HG02642 (cell line): ENCODE measurements around the gene MTX2.

Experiments used
- ATAC-seq: cut with Tn5 transposase; IDR thresholded peaks from one replicate; pipeline ENCODE4 v1.9.1; 2021; ENCODE audit warnings: mild to moderate bottlenecking; ENCODE audit not compliant: unreplicated experiment, poor library complexity

The MTX2 gene

DNA sequence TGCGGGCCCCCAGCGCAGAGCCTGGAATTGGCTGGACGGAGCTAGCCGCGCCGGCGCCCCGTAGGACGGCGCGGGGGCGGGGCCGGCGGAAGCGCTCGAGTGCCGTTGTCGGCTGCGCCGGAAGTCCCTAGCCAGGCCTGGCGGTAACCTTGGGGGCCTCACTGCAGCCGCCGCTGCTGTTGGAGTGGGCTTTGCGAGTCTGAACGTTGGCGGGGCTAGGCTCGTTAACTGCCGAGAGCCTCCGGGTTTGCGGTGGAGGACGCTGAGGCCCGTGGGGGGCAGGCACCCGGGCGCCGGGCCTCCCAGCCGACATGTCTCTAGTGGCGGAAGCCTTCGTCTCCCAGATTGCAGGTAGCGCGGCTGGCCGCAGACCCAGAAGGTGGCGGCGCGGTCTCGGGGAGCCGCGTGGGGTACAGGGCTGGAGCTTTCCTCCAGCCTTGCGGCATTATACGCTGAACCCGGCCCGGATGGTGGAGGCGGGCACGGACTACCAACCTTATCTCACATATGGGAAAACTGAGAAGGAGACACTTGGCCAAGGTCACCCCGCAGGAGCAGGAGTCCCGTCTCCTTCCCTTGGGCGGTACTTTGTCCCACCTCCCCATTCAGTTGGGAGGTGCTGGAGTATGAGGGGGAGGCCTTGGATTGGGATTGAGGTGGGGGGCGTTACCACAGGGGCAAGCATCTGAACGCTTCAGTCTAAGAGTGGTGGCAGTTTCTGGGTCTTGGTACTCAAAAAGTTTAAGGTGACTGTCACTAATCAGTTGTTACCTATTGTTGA is at the start of gene MTX2:
Gene MTX2 (plus strand): TSS at position 124 of the 781 bp plus-strand sequence. CDS start 188 bp downstream, at position 312.
- peak; percentile 98 for ATAC-seq

DNA sequence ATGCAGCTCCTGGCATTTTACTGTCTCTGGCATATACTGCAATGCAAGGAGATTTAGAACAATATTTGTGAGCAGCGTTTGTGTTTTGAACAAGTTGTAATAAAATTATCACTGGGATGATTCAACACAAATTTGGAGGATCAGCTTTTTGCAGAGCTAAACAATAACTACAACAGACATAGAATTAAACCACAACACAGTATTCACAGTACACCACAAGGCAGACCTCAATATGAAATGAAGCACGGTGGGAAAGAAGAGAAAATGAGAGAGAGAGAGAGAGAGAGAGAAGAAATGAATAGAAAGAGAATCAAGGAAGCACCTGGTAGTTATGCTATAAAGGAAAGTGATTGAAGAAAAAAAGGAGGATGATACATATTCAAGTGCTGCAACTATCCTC is 41.4 kb upstream of the MTX2 start:
- ATAC-seq = no peak

DNA sequence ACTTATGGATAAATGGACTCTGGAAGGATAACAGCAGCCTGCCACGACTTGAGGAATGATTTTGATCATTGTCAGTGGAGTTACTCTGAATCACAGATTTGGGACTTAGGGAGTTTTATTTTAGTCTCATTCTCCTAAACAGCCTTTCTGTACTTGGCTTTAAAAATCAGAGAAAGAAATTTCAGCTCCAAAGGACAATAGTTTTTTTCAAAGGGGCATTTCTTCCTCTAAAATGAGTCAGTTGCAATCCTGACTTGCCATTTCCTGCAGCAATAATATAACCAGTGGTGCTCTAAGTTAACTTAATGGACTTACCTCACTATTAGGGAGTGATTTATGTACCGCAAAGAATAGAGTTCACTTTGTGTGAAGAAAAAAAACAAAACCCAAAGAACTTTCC is 35.1 kb upstream of the MTX2 start:
- ATAC-seq = no peak

DNA sequence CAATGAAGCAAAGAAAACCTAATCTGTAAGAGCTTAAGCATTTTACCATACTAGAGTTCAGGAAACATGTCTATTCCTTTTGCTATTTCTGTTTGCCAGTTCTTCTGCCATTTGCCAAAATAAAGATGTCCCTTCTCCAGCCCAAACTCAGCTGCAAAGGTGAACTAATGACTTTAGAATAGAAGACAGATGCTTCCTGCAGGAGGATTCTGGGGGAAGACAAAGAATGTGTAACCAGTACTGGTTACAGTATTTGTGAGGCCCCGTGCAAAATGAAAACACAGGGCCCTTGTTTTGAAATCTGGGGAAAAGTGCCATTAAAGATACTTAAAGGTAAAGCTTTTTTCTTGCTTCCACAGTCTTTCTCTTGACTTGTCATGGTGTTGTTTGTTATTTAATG is 34.3 kb upstream of the MTX2 start:
- no peak for ATAC-seq

DNA sequence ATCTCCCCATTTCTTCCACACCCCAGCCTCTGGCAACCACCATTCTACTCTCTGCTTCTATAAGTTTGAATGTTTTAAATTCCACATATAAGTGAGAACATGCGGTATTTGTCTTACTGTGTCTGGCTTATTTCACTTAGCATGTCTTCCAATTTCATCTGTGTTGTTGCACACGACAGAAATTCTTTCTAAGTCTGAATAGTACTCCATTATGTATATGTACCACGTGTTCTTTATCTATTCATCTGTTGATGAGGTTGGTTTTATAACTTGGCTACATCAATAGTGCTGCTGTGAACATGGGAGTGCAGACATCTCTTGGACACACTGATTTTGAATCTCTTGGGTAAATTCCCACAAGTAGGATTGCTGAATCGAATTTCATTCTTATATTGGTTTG is 31.8 kb upstream of the MTX2 start:
- no peak for ATAC-seq

DNA sequence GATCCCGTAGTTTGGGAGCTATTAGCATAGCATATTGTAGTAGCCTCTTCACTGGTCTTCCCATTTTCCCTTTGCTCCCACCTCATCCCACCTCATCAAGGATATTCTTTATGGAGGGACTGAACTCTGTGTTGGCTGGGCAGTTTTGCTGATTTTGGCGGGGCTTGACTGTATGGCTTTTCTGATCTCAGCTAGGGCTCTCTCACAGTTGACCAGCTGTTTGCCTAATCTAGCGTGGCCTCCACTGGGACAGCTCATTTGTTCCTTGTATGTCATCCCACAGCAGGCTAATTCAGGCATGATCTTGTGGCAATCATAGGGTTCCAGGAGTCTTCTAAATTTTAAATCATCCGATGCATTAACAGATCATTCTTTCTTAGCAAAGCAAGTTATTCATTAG is 30.2 kb upstream of the MTX2 start:
- ATAC-seq = no peak

DNA sequence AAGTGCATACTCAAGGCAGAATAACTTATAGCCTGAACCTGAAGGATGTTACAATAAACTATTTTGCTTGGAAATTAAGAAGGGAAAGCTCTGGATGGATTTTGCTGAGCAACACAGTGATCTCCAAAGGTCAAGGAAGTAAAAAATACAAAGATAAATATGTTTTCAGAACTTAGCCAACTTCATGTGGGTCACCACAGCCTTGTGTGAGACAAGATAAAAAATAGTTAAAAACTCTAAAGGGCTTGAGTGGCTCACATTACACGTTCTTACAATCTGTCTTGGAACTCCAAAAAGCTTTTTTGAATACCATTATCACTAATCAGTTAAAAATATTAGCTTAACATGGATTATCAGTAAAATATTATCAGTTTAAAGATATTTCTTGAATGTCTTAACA is 28.9 kb upstream of the MTX2 start:
- no peak for ATAC-seq

DNA sequence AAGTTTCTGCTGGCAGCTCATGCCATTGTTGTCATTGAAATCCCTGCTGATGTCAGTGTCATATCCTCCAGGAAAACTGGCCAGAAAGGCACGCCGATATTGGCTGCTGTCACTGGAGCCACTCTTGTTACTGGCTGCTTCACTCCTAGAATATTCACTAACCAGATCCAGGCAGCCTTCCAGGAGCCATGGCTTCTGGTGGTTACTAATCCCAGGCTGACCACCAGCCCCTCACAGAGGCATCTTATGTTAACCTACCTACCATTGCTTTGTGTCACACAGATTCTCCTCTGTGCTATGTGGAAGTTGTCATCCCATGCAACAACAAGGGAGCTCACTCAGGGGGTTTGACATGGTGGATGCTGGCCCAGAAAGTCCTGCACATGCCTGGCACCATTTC is 27.0 kb upstream of the MTX2 start:
- ATAC-seq = no peak

DNA sequence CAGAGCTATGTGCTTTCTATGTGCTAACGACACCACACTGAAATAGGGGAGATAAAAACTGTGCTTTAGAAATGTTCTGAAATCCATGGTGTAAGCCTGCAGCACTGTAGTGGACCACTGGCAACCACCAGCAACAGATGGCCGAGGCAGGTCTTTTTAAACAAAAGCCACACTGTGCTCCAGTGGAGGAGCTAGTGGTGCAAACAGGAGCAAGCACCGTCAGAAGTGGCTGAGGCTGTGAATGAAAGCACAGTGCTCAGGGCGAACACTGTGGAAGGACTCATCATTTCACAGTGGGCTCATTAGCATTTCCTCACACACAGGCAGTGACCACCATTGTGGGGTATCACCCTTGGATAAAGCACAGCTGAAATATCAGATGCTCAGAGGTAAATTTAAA is 22.9 kb upstream of the MTX2 start:
- no peak for ATAC-seq

DNA sequence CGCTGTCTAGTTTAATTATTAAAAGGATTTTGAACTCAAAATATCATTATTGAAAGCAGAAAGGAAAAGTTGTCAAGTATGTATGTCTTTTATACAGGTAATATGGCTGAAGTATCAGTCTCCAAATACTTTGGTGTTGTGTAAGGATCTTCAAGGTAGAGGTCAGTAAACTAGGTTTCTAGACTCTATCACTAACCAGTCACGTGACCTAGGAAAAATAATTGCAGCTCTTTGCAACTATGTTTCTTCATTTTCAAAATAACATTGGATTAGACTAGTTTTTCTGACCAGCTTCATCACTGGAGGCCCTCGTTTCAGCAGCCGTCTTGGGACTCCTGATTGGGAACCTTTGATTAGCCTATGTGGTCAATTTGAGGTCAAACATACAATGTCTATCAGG is 21.4 kb upstream of the MTX2 start:
- ATAC-seq = no peak

DNA sequence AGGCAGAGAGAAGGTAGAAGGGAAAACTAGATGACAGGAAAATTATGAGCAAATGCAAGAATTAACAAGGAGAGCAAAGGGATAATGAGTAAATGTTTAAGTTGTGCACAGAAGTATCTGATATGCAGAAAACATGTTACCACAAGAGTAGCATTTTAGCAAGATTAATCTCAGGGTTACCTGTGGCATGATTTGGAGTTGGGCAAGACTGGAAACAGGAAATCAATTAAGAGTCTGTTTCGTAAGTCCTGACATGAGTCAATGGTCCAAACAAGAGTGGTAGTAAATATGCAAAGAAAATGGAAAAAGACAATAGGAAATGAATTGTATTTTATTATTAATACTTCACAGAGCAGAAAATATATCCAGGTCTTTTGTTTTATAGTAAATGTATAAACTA is 17.3 kb upstream of the MTX2 start:
- ATAC-seq = no peak

DNA sequence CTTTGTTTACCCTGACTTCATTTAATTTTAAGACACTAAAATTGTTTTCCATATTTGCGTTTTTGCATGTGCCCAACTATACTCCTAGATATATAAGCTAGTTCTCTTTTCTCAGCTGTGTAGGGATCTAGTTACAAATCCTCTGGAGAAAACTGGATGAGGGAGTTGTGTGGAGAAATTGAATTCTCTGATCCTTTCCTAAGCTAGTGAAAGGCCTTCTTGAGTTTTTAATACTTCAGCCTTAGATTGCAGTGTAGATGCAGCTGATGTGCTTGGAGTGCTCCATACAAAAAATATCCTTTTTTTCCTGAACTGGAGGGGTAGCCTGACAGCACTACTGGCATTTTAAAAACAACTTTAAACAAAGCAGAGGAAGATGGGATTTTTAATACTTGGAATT is 8.6 kb upstream of the MTX2 start:
- no peak for ATAC-seq

DNA sequence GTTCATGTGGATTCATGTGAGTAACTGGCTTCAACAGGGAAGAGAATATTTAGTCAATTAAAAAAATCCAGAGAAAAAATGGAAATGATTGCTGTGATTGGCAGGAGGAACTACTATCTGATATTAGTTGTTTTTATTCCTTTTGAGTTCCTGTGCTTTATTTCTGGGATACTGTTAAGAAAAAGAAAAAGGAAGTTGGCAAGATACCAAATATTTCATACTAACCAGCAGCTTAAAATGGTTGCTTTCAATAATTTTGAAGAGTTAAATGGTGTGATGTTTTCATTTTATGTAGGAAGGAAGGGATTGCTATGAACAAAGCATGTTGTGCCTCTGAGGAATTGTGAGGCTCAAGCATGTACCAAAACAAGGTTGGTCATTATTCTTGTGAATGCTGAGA is 8.1 kb upstream of the MTX2 start:
- no peak for ATAC-seq

DNA sequence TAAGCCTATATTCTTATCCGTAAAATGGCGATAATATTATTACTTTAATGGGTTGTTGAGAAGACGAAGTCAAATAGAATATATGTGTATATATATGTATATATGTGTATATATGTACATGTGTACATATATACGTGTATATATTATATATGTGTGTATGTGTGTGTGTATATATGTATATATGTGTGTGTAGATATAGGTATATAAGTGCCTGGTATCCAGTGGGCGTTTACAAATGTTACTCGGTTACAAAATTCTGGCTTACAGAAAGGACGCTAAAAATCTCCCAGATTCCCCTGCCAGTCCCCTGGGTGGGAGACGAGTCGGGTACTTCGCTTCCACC is 295 bp upstream of the MTX2 start:
- no peak for ATAC-seq

DNA sequence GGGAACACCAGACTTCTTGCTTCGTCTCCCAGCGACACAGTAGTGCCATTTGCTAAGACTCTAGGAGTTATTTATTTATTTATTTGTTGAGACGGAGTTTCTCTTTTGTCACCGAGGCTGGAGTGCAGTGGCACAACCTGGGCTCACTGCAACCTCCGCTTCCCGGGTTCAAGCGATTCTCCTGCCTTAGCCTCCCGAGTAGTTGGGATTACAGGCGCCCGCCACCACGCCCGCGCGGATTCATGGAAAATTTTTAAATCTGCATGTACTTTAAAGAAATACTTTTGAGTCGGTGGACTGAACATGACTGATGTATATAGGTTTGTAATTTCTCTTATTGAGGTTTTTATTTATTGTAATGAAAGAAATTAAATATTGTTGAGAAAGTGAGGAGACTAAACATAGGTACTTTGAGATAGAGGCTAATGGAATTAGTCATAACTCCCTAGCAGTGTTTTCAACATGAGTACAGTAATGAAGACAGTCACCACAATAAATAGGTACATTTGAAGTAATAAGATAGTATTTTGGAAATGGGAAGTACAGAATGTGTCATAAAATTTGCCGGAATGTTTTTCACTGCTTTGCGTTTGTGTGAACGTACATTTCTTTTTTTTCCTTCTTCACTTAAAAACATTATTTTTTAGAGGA is 983 bp downstream of the MTX2 start:
- no peak for ATAC-seq

DNA sequence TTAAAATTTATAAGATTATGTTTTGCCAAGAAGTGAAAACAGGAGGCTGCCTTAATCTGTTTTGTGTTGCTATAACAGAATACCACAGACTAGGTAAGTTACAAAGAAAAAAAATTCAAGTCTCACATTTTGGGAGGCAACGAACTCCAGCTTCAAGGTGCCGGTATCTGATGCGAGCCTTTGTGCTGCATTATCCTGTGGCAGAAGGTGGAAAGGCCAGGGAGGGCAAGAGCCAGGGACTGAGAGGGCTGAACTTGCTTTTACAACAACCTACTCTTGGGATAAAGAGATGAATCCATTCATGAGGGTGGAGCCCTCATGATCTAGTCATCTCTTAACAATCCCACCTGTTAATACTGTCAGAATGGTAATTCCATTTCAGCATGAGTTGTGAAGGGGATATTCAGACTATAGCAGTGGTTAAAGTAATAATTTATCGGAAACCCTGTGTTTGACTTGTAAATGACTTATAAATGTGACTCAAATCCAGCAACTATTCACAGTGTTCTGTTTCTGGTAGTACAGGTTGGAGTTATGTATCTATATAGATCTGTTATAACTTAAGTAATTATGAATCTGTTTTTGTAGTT is 3.7 kb downstream of the MTX2 start:
- no peak for ATAC-seq

DNA sequence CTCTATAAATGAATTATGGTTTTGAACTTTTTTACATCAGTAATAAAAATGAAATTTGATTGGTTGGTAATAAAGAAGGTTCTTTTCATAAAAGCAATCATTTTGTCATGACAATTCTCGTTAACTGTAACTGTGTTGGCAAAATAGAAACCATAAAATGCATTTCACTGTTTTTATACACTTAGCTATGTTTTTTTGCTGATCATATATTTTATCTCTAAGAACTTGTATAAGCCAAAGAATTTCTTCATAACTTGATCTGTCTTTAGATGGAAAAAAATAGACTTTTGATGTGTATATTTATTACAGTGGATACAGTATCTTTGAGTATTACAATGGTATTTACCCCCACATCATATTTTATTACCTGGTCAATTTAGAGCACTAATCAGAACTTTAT is 9.7 kb downstream of the MTX2 start:
- ATAC-seq = no peak

DNA sequence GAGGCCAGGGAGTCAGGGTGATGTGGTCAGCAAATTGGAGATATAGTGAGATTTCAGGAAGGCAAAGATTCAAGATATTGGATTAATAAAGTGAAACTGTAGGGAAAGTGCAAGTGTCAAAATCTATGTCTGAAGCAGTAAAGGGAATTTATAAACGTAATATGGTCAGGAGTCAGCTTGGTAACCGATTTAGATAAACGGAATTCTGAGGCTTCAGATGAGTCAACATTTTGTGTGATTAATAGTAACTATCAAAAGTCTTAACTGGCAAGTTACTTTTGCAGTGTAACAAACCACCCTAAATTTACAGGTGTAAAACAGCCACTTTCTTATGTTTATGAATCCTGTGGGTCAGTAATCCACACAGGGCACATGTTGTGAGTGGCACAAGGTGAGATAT is 10.9 kb downstream of the MTX2 start:
- no peak for ATAC-seq

DNA sequence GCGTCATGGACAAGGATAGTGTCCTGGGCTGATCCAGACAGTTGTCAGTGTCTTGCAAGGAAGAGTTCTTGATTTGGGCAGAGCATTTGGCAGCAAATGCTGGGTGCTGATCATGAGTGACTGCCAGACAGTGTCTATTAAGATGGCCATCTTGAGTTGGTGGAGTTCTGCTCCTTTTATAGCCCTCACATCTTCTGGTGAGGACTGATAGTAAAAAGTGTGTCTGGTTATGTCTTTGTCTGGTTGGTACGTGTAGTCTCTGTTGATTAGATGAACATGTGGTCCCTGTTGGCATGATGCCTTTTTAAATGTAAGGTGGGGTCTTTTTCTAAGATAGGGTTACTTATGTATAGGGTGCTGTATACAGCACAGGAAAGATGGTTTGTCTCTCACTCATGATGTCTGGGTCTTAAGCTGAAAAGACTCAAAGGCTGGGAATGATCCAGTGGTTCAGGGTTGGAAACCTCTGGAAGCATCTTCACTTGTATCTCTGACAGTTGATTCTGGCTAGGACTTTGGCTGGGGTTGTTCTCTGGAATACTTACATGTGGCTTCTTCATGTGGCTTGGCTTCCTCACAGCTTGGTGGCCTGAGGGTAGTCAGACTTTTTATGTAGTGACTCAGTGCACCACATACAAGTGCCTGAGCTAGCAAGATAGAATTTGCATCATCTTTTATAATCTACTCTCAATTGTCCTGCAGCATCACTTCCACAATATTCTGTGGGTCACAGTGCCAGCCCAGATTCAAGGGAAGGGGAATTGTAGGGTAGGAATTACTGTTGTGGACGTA is 11.8 kb downstream of the MTX2 start:
- ATAC-seq = no peak

DNA sequence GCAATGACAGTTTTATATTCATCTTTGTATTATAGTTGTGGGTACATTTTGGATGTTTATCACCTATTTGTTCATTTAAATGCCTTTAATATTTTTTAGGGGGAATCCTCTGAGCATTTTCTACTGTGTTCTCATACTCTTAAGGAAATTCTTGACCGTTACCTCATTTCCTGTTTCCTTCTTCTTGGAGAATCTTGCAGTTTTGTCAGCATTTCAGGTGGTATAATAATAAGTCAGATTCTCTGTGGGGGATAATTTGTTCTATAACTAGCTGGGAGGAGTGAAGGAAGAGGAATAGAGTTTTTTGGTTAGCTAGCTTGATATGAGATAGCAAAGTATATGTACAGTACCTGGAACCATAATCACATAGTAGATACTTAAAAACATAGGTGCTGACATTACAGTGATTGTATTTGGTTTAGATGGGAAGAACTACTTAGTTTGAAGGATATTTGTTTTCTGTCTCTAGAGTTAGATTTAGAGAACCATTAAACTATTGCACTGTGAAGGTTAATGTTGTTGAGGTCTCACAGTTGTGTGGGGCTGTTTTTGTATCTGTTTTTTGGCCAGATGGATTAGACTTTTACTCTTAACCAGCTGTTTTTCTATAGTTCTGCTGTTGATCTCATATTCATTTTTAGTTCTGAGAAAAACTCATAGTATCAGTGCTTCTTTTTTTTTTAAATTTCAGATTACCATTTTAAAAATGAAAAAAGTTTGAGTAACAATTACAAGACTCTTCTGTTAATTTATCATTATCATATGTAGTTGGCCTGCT is 14.2 kb downstream of the MTX2 start:
- no peak for ATAC-seq
